GM18907 (cell line): ENCODE results near the gene CRABP2.

Experiments used
- ATAC-seq: cut with Tn5 transposase; IDR thresholded peaks from one replicate; pipeline ENCODE4 v1.9.1; 2021; ENCODE audit warnings: mild to moderate bottlenecking, moderate library complexity; ENCODE audit not compliant: unreplicated experiment

The CRABP2 gene

DNA sequence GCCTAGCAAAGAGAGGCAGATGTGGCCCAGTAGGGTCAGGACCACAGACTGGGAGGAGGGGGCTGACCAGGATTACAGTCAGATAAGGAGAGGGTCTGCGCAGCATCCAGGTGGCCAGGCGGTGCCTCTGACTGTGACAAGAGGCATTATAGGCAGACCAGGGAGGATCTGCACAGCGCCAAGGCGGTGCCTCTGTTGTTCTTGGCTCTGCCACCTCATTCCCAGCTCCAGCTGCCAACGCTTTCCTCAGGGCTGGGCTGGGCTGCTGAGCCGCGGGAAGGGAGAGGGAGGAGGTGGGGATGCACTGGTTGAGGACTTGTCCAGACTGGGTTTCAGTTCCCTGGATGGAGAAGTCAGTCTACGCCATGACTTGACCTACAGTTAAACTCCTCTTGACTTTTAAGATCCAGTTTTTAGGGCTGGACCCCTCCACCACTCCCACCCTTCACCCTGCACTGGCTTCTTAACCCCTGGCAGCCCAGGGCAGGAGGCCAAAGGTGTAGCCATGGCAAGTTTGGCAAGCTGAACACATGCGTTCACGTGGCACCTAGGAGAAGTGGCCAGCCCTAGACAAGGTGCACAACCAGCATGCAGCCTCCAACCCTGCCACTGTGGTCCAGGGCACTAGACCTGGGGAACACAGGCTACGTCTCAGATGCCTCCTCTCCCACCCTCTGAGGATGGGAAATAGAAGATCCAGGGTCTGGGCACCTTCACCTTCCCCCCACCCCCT lies 4.5 kb upstream of the CRABP2 start:
- no peak for ATAC-seq

DNA sequence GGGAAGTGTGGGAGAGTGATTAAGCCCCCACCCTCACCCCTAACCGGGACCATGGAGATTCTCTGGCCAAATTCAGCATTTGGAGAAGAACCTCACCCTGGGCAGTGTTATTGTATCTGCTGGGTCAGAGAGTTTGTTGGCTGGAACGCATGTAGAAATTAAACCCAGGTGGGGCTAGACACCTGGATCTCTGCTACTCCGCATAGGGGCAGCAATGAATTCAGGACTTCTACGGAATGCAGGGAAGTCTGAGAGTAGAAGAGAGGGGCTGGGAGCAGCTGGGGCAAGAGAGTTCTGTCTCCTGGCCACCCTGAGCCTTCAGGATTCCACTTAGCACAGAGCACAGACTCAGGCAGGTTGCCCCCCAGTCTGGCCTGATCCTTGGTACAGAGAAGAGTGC lies 3.6 kb upstream of the CRABP2 start:
- no peak for ATAC-seq

- no peak for ATAC-seq
These were observed 2.9 kb upstream of the CRABP2 start for GRCh38 chr1:156708218-156708661.

- no peak for ATAC-seq
These were observed 2.2 kb upstream of the CRABP2 start for GRCh38 chr1:156707417-156708217.

- ATAC-seq, result no peak
These were observed 1.5 kb upstream of the CRABP2 start for GRCh38 chr1:156706657-156707416.

- no peak for ATAC-seq
These were observed 704 bp upstream of the CRABP2 start for GRCh38 chr1:156705918-156706656.

DNA sequence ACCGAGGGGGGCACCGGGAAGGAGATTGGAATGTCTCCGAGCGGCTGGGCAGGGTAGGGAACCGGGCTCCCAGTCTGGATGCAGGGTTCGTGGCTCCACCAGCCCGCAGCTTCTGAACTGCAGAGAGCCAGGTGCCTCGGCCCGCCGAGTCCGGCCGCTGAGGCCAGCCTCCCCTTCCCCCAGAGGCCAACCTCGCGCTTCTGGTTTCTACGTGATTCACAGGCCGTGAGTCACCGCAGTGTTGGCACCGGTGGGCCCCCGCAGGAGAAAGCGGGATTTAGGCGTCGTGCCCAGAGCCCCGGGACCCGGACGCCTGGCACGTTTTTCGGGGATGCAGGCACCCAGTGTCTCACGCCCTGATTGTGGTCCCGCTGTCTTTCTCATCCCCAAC lies 458 bp downstream of the CRABP2 start:
- ATAC-seq, result no peak

GRCh38 chr1:156704166-156704711 lies 1.1 kb downstream of the CRABP2 start:
- no peak for ATAC-seq

- no peak for ATAC-seq
These were observed 1.6 kb downstream of the CRABP2 start for GRCh38 chr1:156703741-156704140.

GRCh38 chr1:156703336-156703735 lies 2.0 kb downstream of the CRABP2 start:
- ATAC-seq, result no peak

DNA sequence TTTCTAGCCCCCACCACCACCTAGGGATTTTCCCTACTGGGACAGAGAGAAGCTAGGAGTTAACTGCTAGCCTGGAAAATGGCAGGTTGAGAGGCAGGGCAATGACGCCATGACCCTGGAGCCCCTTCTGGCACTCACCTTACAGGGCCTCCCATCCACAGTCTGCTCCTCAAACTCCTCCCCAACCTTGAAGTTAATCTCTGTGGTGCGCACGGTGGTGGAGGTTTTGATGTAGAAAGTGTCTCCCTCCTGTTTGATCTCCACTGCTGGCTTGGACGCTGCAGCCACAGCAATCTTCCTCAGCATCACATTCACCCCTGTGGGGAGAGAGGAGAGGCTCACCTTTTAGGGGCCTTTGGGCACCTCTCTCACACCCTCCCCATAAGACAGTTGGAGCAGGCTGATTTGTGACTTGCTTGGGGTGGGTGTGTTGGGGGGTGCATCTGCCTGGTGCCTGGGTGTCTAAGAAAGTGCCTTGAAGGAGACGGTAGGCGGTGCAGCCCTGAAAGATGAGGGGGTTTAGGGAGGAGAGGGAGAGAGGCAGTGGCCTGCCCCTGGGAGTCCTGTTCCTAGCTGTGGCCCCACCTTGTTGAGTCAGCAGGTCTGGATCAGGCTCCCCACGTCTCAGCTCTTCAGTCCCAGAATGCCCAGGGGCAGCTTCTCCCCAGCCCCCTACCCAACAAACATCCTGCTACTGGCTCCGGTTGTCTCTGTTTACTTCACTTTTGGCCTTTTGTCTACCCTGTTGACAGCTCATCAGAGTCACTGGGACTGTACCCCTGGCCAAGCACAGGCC lies 4.4 kb downstream of the CRABP2 start:
- ATAC-seq, result no peak

DNA sequence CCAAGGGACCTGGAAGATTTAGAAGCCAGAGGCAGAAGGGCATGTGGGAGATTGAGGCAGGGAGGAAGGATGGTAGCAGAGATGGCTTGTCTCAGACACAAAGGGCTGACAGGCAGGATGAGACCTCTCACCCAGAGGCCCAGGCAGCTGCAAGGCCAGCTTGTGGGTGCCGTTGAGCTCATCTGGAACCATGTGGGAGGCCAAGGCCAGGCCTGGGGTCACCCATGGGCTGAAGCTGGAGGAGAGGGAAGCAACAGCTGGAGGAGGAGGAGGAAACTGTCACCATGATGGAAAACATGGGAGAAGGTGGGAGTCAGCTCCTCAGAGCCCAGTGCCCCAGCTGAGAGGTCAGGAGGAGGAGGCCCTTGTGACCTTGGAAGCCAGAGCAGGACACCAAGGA lies 6.4 kb downstream of the CRABP2 start:
- no peak for ATAC-seq

- ATAC-seq, result no peak
These were observed 7.9 kb downstream of the CRABP2 start for GRCh38 chr1:156697481-156697880.

DNA sequence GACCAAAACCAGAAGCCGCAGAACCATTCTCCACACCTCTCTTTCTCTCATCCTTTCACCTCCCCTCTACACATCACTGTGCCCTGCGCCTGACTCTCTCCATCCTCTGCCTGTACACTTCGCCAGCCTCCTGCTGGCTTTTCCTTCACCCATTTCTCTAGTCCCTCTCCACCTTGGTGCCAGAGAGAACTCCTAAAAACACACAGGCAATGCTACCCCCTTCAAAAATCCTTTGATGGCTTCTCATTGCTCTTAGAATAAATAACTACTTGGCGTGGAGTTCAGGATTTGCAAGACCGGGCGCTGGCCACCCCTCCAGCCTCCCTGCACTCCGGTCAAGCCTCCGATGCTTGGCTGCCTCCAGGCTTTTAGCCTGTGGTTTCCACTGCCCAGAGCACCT lies 8.6 kb downstream of the CRABP2 start:
- no peak for ATAC-seq

- no peak for ATAC-seq
These were observed 10.8 kb downstream of the CRABP2 start for GRCh38 chr1:156694690-156694962.

DNA sequence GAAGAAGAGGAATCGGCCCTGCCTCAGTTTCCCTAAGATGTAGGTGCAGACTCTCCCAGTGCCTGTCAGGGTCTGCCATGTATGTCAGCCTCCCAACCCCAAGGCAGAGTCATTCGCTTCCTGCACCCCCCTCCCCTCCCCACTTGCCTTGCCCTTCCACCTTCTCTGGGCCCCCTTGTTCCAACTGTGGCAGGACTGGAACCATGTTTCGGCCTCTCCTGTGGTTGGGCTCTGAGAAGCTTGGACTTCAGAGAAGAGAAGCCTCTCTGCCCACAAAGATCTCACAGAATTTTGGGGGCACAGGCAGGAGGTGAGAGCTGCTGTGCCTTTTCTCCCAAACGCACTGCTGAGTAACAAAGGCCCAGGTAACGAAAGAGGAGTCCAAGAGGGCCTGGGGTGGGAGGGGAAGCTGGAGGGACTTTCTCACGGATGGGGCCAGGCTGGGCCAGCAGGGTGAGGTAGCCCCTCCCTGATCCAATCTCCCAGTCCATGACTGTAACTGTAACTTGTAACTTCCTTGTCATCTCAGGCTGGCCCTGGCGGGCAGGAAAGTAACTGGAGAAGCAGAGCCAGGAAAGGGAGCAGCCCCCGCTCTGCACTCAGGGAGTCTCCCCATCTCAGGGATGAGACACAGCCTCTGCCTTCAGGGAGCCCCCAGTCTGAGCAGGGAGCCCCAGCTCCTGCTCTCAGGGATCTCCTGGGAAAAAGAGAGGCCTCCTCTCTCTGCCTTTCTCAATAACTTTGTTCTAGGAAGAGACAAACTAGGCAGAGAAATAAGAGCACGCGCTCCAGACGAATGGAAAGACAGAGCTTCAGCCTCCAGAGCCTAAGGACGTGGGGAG lies 11.3 kb downstream of the CRABP2 start:
- ATAC-seq, result no peak

DNA sequence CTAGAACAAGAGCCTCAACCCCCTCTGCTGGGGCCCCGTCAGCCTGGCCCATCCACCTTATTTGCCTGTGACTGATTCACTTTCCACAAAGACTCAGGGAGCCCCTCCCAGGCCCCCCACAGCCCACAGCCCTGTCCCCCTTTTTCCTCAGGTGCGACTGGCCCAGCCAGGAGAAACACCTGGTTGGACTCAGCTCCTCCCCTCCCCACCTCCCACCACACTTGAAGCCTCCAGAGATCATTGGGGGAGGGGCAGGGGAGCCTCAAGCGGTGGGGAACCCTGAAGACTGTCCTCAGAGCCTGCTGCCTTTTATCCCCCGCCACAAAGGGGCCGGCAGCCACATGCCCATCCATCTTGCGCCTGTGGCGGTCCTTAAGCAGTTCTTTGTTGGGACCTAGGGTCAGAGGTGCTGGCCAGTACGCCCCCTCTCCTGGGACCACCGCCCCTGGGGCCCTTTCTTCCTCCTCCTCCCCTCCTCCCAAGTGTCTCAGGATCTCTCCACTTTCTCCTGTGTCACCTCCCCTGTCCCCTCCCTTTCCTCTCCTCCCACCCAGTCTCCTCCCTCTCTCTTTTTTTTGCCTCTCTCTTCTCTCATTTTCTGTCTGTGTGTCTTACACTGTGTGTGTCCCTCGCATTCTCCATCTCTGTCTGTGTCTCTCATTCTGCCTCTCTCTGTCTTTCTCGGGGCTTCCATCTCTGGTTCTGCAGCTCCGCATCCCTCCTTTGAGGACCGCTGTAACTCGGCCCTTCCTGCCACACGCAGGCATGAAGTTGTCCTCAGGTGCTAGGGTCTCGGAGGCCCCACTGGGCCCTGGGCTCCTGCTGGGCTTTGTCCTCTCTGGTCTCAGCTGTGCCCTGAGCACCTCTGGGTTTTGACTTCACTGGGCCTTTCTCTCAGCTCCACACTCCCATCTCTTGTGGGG lies 12.2 kb downstream of the CRABP2 start:
- ATAC-seq, result no peak

GRCh38 chr1:156692441-156692924 lies 12.9 kb downstream of the CRABP2 start:
- ATAC-seq, result no peak
